ENCODE results near the gene TMEM69.
"Not testable (repeated sequence)": the region's sequence is repeated elsewhere in the genome, so short reads cannot be mapped to it uniquely, and the experiment has no call there.

Gene TMEM69, protein sequence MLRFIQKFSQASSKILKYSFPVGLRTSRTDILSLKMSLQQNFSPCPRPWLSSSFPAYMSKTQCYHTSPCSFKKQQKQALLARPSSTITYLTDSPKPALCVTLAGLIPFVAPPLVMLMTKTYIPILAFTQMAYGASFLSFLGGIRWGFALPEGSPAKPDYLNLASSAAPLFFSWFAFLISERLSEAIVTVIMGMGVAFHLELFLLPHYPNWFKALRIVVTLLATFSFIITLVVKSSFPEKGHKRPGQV

DNA sequence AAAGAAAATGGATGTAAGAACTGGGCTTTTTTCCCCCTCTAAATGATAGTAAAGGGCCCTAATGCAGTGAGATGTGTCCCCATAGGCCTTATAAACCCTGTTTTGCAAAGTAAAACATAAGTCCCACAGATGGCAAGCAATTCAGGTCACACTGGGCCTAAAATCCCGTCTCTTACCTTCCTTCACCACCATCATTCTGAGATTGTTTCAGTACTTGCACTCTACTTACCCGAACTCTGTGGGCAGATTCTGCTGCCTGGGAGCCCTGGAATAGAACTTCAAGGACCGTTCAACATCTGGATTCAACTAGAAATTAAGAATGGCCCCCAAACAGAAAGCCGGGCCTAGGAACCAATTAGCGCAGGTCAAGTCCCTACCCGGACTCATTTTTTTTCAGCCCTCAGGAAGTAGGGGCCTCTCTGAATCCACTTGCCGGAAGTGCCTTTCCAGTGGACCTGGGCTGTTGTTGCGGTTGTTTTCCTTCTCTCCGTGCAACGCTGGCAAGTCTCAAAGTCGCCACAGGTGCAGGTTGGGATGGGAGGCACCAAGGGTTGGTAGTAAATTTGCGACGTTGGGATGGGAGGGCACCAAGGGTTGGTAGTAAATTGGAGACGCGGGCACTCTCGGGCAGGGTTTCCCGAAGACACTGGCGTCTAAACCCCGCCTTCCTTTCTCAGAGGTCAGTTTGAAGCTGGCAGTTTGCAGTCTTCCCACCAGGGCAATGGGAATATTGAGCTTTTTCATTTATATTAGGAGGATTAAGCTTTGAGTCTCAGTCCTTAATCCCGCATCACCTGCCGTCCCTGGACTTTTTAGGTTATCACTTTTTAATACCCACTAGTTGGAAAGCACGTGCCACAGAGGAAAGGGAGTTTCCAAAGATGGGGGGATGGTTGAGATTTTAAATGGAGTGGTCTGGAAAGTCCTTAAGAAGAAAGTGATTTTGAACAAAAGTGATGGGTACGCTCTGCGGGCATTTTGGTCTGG, at the start of gene TMEM69:
TMEM69 (plus strand) TSS at position 428 of the 987 bp plus-strand sequence. CDS start 2,888 bp downstream, outside the sequence.
- peak; percentile 41 to 46 for DNase-seq (ENCODE audit: extremely low read depth in 1 of 2, low read depth in 1 of 2)

DNA sequence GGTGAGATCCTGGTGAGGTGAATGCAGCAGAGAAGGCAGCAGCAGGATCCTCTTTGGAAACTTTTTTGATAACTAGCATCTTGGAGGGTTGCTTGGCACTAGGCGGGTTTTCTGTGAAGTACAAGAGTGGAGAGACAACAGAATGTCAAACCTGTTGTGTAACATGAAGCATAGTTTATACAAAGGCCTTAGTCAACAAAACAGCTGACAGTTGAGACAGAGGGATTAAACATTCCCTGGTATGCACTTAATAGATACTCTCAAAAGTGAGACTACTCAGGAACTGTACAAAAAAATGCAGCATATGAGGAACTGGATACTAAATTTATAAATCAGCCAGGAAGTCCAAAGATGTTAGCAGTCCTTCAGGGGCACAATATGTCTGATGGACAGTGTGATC, 47.7 kb upstream of the TMEM69 start:
- DNase-seq (ENCODE audit: extremely low read depth in 1 of 2, low read depth in 1 of 2): no peak

DNA sequence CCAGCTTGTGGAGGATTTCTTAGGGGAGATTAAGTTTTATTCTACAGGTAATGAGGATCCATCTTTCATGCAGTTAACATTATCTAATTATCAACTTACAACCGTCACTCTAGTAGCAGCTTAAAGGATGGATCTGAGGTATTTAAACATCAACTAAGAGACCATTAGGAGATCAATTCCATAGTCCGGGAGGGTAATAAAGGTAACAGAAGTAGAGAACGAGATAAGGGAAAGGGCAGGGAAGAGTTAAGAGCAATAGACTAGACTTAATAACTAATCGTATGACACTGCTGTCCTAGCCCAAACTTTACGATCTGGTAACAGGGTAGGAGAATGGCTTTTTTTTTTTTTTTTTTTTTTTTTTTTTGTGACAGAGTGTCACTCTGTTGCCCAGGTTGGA, 44.7 kb upstream of the TMEM69 start:
- no peak for DNase-seq (ENCODE audit: extremely low read depth in 1 of 2, low read depth in 1 of 2)

DNA sequence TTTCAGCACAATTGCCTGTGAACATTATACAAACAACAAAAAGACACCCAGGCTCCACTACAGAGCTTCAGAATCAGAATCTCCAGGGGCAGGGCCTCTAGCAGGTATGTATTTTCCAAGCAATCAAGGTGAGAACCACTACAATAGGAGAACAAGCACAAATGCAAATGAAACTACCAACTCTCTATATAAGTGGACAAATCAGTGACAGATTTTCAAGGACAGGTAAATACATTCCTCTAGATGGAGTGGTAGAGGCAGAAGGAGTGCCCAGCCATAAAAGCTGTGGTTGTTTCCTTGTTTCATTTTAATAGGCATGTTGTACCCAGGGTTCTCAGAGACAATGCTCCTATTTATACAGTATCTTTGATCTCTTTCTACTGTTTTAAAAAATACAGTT, 44.0 kb upstream of the TMEM69 start:
- DNase-seq (ENCODE audit: extremely low read depth in 1 of 2, low read depth in 1 of 2): no peak

DNA sequence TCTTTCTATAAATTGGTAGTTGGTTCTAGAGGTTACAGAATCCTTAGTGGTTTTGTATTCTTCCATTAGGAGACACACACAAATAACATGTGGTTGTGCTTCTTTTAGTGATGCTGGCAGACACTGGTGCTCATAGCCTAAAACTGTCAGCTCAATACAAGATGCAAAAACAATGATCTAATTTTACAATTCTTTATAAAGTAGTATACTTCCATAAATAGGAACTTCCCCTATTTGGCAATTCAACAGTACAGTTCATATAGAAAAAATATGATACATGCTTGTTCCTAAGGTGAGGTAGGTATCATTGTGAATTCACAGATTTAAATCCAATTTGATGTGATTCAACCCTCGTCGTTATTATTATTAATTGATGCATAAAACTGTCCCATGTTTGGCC, 43.3 kb upstream of the TMEM69 start:
- DNase-seq (ENCODE audit: extremely low read depth in 1 of 2, low read depth in 1 of 2): no peak

DNA sequence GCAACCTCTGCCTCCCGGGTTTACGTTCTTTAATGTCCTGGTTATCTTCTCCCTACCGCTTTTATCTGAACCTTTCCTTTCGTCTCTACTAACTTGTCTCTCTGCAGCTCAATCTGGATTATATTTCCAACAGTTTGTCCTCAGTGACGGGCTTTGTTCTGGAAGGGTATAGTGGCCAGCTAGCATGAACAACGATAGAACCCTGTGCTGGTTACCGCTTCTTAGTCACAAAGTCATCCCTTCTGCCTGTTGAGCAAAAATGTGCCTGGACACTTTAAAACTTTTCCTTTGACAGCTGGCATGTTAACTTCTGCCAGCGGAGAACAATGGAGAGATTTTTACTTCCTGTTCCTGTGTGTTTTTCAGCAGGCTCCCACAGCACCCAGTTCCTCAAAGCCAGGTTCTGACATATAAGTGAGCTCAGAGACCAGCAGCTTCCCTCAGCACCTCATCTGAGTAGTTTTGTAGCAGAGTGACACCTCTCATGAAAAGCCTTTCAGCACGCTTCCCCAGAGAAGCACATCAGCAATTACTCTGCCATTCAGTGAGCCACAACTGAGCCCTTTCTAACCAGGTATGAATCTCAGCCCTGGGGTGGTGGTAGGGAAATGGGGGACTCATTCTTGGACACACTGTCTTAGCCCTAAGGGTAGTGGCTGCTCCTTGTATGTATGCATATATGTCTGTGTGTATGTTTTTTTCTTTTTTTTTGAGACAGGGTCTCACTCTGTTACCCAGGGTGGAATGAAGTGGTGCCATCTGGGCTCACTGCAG, 40.5 kb upstream of the TMEM69 start:
- no peak for DNase-seq (ENCODE audit: extremely low read depth in 1 of 2, low read depth in 1 of 2)

DNA sequence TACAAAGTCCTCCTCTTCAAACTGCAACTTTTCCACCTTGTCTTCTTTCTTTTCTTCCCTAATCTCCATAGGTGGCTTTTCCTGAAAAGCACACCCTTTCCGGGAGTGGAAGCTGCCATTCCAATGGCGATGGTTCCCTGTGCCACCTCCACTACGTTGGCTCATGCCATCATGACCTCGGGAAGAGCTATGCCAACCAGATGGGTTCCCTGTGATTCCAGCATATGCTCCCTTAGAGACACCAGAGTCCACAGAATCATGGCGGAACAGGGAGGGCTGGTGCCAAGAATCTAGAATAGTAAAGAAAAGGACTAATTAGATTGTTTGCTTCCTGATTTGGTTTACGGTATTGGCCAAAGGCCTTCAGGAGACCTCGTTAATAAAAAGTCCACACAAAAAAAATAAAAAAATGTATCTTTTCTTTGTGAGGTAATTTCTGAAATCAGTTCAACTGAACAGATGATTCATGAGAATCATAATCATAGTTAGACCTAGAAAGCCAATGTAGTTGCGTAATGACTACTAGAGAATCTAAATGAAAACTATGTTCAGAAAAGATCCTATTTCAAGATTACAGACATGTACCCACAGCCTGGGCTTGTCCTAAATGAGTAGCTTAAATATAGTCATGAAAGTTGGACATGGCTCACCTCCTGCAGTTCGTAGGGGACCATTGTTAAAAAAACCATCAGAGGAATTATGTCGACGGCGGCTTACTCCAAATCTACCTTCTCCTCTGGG, 33.3 kb upstream of the TMEM69 start:
- no peak for DNase-seq (ENCODE audit: extremely low read depth in 1 of 2, low read depth in 1 of 2)

DNA sequence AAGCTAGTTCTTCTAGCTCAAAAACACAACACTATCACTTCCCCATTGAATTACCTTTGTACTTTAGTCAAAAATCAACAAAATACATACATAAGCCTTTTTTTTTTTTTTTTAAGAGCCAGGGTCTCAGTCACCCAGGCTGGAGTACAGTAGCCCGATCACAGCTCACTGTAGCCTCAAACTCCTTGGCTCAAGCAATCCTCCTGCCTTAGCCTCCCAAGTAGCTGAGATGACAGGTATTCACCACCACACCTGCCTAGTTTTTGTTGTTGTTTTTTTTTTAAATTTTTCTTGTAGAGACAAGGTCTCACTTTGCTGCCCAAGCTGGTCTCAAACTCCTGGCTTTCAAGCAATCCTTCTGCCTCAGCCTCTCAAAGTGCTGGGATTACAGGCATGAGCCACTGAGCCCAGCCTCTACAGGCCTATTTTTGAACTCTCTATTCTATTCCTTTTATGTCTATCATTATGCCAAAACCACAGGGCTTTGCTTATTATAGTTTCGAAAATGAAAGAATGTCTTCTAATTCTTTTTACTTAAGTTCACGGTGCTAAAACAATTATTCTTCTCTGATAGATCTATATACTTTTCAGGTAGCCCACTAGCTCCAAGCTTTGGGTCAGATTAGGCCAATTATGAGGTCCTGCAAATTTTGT, 31.3 kb upstream of the TMEM69 start:
- no peak for DNase-seq (ENCODE audit: extremely low read depth in 1 of 2, low read depth in 1 of 2)

DNA sequence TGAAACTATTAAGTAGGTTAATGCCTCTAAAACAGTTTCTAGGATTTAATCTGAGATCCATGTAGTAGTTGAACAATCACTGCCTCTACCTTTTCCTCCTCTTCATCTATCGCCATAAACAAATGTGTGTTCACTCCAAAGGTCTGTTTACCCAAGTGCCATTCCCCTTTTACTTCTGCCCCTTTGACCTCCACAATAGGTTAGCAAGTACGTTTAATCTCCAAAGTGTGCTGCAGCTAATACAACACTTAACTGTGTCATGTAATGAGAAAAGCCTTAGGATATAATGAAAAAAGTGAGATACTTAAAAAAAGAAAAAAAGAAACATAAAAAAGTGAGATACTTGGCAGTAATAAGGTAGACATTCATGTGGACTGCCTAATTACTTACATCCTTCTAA, 29.8 kb upstream of the TMEM69 start:
- DNase-seq (ENCODE audit: extremely low read depth in 1 of 2, low read depth in 1 of 2): no peak

DNA sequence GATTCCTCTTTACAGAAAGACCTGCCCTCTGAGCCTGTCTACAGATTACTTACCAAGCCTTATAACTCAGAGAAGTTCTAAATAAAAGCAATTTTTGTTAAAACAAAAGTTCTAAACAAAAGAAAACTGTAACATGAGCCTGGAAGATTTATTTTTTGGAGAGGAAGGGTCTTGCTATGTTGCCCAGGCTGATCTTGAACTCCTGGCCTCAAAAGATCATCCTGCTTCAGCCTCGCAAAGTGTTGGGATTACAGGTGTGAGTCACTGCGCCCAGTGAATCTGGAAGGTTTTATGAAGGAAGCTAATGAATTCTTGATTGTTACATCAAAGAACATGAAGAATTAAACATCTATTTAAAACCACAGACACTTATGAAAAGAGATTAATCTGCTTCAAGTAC, 28.8 kb upstream of the TMEM69 start:
- no peak for DNase-seq (ENCODE audit: extremely low read depth in 1 of 2, low read depth in 1 of 2)

DNA sequence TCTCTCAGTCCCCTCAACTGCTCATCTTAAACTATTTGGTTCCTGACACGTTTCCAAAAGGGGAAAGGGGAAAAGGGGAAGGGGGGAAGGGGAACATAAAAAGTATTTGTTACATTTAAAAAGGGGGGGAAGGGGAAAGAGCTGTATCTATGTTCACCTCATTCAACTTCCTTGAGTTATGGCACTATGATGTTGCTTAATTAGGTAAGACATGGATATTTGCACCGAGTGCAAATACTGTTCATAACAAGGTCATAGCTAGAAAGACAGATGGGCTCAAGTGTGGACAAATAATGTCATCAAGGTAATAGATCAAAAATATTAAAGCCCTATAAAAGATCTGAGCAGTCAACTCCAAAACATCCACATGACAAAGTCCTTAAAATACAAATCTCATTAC, 27.6 kb upstream of the TMEM69 start:
- no peak for DNase-seq (ENCODE audit: extremely low read depth in 1 of 2, low read depth in 1 of 2)

DNA sequence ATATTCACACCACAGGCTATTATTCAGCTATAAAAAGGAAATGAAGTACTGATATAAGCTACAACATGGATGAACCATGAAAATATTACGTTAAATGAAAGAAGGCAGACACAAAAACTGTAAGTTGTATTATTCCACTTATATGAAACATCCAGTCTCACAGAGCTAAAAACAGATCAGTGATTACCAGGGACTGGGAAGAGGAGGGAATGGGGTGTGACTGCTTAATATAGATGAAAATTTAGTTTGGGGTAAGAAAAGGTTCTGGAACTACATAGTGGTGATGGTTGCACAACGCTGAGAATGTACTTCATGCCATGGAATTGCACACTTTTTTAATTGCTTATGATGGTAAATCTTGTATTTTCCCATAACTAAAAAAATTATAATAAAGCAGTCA, 21.1 kb upstream of the TMEM69 start:
- no peak for DNase-seq (ENCODE audit: extremely low read depth in 1 of 2, low read depth in 1 of 2)

DNA sequence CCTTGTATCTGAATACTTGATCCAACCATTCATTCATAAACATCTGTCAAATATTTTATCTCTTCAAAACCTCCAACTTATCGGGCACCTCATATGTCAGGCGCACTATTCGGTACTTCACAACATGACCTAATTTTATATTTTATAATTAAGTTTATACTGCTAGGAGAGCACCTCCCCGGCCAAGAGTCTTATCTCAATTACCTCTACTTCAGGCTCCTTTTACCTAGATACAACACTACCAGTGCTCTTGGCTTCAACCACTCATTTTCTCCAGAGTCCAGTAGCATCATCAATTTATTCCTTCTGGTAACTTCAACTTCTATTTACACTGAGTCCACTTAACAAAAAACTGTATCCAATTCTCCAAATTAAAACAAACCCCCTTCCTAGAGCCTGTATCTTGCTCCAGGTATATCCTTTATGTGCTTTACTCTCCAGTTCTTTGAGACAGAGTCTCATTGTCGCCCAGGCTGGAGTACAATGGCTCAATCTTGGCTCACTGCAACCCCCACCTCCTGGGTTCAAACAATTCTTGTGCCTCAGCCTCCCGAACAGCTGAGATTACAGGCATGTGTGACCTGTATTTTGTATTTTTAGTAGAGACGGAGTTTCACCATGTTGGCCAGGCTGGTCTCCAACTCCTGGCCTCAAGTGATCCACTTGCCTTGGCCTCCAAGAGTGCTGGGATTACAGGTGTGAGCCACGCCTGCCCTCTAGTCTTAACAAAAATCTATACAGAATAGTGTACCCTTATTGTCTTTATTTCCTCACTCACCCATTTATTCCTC, 20.5 kb upstream of the TMEM69 start:
- no peak for DNase-seq (ENCODE audit: extremely low read depth in 1 of 2, low read depth in 1 of 2)

DNA sequence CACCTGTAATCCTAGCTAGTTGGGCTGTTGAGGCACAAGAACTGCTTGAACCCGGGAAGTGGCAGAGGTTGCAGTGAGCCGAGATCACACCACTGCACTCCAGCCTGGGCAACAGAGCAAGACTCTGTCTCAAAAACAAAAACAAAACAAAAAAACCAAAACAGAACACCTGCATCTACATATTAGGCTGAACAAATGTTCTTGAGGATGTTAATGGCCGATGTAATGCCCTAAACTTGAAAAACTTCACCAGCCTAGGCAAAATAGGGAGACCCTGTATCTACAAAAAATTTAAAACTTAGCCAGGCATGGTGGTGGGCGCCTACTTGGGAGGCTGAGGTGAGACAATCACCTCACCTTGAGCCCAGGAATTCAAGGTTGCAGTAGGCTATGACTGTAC, 19.5 kb upstream of the TMEM69 start:
- no peak for DNase-seq (ENCODE audit: extremely low read depth in 1 of 2, low read depth in 1 of 2)

DNA sequence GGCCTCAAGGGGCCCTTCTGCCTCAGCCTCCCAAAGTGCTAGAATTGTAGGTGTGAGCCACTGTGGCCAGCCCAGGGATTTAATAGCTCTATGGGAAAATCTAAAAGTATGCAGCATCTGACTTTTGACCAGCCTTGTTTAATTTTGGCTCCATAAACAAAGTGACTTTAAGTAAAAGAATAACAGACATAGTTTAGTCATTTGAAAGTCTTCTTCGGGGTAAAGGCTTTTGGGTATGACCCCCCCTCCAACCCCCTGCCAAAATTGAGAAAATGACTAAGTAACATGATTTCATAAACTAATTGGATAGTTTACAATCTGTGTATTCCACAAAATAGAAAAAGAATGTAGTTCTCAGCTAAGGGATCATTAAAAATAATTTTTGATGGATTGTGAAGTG, 18.6 kb upstream of the TMEM69 start:
- no peak for DNase-seq (ENCODE audit: extremely low read depth in 1 of 2, low read depth in 1 of 2)

DNA sequence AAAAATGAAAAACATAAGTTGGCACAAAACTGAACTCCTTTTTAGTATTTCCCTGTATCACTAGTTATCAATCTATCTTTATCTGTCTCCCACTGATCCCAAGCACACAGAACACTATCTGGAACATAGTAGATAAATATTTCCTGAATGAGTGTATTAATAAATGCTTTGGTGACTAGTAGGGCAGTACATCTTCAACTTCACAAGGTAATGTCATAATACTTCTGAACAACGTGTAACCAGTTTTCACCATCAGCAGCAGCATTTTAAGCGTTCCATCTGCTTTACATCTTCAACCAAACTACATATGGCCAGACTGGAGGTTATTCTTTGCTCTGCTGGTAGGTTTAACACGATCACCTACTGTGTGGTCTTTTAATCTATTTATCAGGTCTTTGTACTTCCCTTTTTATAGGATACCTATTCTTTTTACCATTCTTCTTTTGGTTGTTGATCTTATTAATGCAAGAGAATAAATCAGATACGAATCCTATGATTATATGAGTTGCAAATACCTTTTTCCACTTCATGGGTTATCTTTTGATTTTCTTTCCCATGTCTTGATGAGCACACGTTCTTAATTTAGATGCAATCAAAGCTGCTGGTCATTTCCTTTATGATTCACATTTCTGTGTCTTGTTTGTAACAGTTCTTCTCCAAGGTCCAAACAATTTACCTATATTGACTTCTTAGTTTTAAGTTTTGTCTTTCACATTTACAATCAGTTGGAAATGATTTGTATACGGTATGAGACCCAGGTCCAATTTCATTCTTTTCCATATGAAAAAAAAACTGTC, 17.9 kb upstream of the TMEM69 start:
- no peak for DNase-seq (ENCODE audit: extremely low read depth in 1 of 2, low read depth in 1 of 2)

DNA sequence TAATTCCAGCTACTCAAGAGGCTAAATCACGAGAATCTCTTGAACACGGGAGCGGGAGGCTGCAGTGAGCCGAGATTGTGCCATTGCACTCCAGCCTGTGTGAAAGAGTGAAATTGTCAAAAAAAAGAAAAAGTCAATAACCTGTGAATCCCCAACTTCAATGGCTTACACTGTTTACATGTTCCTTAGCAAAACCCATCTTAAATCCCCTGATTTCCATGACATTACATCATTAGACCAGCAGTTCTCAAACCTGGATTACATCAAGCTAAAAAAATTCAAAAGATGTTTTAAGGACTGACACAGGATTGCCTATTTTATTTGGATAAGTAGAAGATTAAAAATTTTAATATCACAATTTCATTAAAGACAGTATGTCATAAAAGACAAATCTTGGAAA, 14.0 kb upstream of the TMEM69 start:
- no peak for DNase-seq (ENCODE audit: extremely low read depth in 1 of 2, low read depth in 1 of 2)

DNA sequence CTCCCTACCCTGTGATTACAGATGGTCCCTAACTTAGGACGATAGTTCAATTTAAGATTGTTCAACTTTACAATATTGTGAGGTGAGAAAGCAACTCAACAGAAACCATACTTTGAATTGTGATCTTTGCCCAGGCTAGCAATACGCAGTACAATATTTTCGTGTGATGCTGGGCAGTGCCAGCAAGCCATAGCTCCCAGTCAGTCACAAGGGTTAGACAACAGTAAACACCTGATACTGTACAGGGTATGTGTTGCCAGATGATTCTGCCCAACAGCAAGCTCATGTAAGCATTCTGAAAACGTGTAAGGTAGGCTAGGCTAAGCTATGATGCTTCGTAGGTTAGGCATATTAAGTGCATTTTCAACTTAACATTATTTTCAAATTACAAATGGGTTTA, 13.5 kb upstream of the TMEM69 start:
- DNase-seq (ENCODE audit: extremely low read depth in 1 of 2, low read depth in 1 of 2): no peak

DNA sequence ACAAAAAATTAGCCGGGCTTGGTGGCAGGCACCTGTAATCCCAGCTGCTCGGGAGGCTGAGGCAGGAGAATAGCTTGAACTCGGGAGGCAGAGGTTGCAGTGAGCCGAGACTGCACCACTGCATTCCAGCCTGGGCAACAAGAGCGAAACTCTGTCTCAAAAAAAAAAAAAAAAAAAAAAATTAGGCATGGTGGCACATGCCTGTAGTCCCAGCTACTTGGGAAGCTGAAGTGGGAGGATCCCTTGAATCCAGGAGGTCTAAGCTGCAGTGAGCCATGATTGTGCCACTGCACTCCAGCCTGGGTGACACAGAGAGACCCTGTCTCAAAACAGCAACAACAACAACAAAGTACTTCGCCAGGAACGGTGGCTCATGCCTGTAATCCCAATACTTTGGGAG, 11.4 kb upstream of the TMEM69 start:
- not testable (repeated sequence) for DNase-seq (ENCODE audit: extremely low read depth in 1 of 2, low read depth in 1 of 2)

Data from activated CD8-positive, alpha-beta memory T cell treated with anti-CD3 and anti-CD28 coated beads for 1 hour (primary cell).